ENCODE results near the gene ME3.

- TF ChIP-seq GATA2 (IDR thresholded peaks at IDR 0.05; ENCODE audit: low read depth, low read length) (no peak), GATA3 (IDR thresholded peaks at IDR 0.05; ENCODE audit: low read depth, low read length) (no peak)
These were observed 3.5 kb downstream of the ME3 start for GRCh38 chr11:86668929-86669328.

All from SH-SY5Y (cell line).